Posterior cingulate gyrus (tissue), 11 donors: ENCODE data around the gene KCNMA1.
"Not testable (repeated sequence)": the region's sequence is repeated elsewhere in the genome, so short reads cannot be mapped to it uniquely, and the experiment has no call there.

Experiments used
- DNase-seq, 10 donors: peaks; one replicate each; pipeline versions ENCODE4 v3.0.0 to v3.0.0-alpha.2; 2020 to 2021; ENCODE audit warnings: mixed read lengths in 3 of 10
- intact Hi-C: fragments of 100-400 bp; cut with DNase I; formaldehyde crosslinking; loops from one replicate; pipeline ENCODE4 v1.15.1; 2023

The KCNMA1 gene

GRCh38 chr10:77519791-77520190, 117.8 kb downstream of the KCNMA1 start:
- intact Hi-C loops, DNase-seq: not testable (repeated sequence)

DNA sequence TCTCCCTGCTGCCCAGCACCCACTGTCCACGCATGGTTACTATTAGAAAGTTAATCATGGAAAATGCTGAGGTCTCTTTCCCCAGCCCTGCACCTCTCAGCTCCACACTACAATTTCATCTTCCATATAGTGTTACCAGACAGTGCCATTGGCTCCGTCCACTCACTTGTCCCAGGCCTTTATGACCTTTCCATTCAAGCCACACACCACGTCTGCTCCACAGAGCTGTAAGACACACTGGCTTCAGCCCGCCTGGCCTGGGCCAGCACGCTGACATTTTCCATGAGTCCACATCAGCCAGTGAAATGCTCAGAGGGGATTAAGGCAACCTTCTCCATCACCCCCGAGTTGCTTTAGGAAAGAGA, 118.7 kb downstream of the KCNMA1 start:
- no peak for DNase-seq
- intact Hi-C loops: no loop called here

GRCh38 chr10:77518241-77518909, 119.2 kb downstream of the KCNMA1 start:
- intact Hi-C loops: no loop called here
- no peak for DNase-seq

DNA sequence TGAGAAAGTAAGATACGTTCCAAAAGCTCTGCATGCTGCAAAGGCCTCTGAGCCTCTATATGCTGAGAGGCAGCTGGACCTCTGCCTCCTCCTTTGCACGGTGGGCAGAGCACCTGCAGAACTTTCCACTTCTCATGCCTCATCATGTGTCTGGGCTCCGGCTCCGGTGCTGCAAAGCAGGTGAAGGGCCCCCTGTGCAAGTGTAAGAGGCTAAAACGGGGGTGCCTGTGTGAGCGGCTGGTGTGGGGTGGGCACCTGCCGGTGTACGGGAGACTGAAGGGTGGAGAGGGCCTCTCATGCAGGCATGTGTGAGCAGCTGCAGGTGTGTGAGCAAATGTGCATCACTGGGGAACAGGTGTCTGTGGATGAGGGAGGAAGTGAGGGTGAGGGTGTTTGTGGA, 121.0 kb downstream of the KCNMA1 start:
- DNase-seq: no peak
- intact Hi-C loops: no loop called here

GRCh38 chr10:77514870-77515269, 122.7 kb downstream of the KCNMA1 start:
- DNase-seq: no peak
- intact Hi-C loops: loop anchor here (5.0 kb wide), 1 partner anchor 122 kb away; the partner anchor contains the start of gene KCNMA1

DNA sequence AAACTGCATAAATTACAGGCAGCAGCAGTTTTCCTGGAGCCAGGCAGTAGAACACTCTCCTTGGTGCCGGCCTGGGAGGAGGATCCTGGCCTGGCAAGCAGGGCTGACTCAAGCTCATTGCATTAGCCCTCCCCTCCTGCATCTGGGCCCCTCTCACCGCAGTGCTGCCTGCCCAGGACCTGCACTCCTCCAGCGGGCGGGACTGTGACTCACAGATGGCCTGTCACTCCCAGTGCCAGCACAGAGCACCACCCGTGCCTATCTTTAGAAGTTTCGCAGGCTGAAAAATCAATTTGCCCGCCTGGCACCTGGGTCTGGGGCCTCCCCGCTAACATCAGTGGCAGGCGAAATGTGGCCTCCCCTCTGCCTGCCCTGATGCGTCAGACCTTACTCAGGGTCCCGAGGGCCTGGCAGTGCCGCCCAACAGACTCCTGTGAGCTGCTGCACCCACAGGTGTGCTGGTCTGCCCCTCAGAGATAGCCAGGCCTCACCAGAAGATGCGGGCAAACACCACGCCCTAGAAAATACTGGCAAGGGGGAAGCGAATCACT, 123.8 kb downstream of the KCNMA1 start:
- DNase-seq: peak in 9 of 10 donors; percentile 39 to 96 (median 72)

GRCh38 chr10:77513220-77513619, 124.4 kb downstream of the KCNMA1 start:
- intact Hi-C loops: loop anchor here (5.0 kb wide), 1 partner anchor 124 kb away; the partner anchor contains the start of gene KCNMA1
- DNase-seq: no peak

More for the DNA sequence above, 123.8 kb downstream of the KCNMA1 start:
- intact Hi-C loops: loop anchor here (5.0 kb wide), 1 partner anchor 123 kb away; the partner anchor contains the start of gene KCNMA1

DNA sequence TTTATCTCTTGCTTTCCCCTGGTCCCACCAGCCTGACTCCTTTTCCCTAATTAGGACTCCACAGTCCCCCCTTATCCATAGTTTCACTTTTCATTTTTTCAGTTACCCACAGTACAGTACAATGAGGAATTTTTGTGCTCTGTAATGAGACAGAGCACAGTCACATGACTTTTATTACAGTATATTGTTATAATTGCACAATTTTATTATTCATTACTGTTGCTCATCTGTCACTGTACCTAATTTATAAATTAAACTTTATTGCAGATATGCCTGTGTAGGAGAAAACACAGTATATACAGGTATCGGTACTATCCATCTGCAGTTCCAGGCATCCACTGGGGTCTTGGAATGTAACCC, 125.4 kb downstream of the KCNMA1 start:
- intact Hi-C loops: loop anchor here (5.0 kb wide), 1 partner anchor 125 kb away; the partner anchor contains the start of gene KCNMA1
- DNase-seq: no peak

GRCh38 chr10:77511498-77512218, 126.0 kb downstream of the KCNMA1 start:
- no peak for DNase-seq
- intact Hi-C loops: loop anchor here (5.0 kb wide), 1 partner anchor 126 kb away; the partner anchor contains the start of gene KCNMA1

DNA sequence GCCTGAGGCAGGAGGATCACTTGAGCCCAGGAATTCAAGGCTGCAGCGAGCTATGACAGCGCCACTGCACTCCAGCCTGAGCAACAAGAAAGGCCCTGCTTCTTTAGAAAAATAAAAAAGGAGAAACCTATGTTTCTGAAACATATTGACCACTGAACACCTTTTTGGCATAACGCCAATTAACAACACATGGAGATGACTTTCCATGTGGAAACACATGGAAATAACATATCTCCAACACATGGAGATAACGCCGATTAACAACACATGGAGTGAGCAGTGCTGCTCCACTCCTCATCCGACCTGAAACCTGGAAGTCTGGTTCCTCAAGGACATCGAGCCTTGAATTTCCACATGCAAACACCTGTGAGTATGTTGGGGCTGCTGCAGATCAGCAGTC, 126.9 kb downstream of the KCNMA1 start:
- no peak for DNase-seq
- intact Hi-C loops: loop anchor here (5.0 kb wide), 1 partner anchor 127 kb away; the partner anchor contains the start of gene KCNMA1

GRCh38 chr10:77510294-77510693, 127.3 kb downstream of the KCNMA1 start:
- intact Hi-C loops: loop anchor here (5.0 kb wide), 1 partner anchor 127 kb away; the partner anchor contains the start of gene KCNMA1
- no peak for DNase-seq

- intact Hi-C loops: no loop called here
- no peak for DNase-seq
Measured at GRCh38 chr10:77509391-77509790, 128.2 kb downstream of the KCNMA1 start.

- intact Hi-C loops: no loop called here
- peak in 1 of 10 donors; percentile 47 for DNase-seq
Measured at GRCh38 chr10:77507291-77507880, 130.2 kb downstream of the KCNMA1 start.

- intact Hi-C loops: no loop called here
- no peak for DNase-seq
Measured at GRCh38 chr10:77506517-77507200, 130.9 kb downstream of the KCNMA1 start.

DNA sequence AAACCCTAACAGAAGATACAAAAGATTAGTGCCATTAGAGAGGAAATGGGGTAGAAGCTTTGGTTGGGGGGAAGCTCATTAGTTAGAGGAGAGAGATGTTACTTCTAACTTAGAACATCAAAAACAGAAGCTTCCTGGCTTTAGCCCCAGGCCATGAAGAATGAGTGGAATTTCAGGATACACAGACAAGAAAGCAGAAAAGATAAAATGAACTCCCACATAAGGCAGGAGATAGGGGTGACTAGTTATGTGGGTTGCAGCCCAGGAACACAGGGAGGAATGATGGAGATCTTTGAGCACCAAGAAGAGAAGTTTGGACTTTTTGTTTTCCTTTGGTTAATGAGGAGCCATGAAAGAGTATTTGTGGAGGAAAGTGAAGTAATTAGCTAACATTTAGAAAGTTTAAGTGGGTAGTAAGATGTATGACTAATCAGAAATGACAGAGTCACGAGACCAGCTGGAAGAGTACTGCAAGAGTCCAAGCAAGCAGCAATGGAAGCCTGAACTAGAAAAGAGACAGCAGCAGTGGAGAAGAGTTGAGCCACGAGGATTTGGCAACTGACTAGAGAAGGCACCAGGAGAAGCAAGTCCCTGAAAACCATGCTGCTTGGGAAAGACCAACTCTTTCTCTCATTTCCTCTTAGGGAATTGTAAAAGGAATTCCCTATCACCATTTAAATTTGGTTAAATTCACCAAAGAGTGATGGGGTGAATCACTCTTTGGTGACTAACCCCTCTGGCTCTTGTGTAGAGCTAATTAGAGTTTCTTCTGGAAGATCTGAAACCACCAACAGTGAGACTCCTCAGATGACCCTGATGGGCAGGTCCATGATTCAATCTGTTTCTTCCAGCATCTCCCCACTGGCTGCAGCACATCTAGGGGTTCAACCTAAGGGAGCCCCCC, 131.9 kb downstream of the KCNMA1 start:
- intact Hi-C loops: no loop called here
- no peak for DNase-seq

DNA sequence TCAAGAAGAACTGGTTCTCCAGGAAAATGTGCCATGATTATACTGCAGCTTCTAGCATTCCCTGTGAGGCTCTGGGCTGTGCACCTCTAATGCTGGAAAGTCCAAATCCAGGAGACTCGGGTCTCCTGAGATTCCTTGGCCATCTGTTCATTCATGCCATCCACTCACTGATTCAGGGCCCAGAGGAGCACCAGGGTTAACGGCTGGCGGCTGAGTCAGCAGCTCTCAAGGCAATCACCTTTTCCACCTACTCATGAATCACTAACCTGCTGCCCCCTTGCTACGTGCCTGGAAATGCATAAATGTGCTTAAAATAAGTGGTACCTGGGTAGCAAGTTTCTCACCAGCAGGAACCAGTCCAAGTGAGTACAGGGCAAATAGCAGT, 132.7 kb downstream of the KCNMA1 start:
- intact Hi-C loops: no loop called here
- no peak for DNase-seq

- intact Hi-C loops: no loop called here
- no peak for DNase-seq
Measured at GRCh38 chr10:77504196-77504872, 133.3 kb downstream of the KCNMA1 start.

DNA sequence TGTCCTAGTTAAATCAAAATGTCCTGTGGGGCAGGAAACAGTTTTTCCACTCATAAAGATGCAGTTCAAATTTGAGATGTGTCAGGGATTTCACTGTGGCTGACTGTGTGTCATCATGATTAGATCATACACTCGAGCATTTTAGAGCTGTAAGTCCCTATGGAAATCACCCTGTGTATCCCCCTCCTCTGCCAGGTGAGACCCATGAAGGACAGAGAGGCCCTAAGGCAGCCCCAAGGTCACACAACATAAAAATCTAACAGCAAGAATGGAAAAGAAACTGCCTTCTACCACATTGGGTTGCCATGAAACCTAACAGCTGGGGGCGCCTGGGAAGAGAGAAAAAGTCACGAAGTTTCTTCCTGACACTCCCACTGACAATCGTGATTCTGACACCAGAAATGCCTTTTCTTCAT, 135.8 kb downstream of the KCNMA1 start:
- intact Hi-C loops: no loop called here
- DNase-seq: no peak
